Neural cell (in vitro differentiated cells): ENCODE measurements around the gene SLC5A5.

ENCODE experiments used
- CTCF ChIP-seq: fragments of 450-650 bp; IDR thresholded peaks from 2 replicates; pipeline ENCODE4 v1.5.1; 2014; ENCODE audit warnings: antibody characterized with exemption, mild to moderate bottlenecking, moderate library complexity; ENCODE audit not compliant: poor library complexity, severe bottlenecking
- EP300 ChIP-seq: fragments of 450-650 bp; conservative IDR thresholded peaks from 2 replicates; pipeline ENCODE4 v1.6.1; 2014; ENCODE audit warnings: antibody characterized with exemption, mild to moderate bottlenecking, moderate library complexity; ENCODE audit not compliant: poor library complexity, severe bottlenecking
- EZH2 ChIP-seq: fragments of 200-600, 300-800 bp; shearing (Covaris generic), sonication (generic); IDR thresholded peaks from 2 replicates; pipeline ENCODE4 v1.6.1; 2014; ENCODE audit warnings: antibody characterized with exemption, low read length, borderline replicate concordance, mild to moderate bottlenecking; ENCODE audit not compliant: insufficient read depth, poor library complexity, severe bottlenecking
- POLR2AphosphoS5 ChIP-seq: IDR thresholded peaks from 2 replicates; pipeline ENCODE4 v1.6.1; 2012
- RAD21 ChIP-seq: fragments of 450-650 bp; conservative IDR thresholded peaks from 2 replicates; pipeline ENCODE4 v1.6.1; 2014; ENCODE audit warnings: antibody characterized with exemption, mild to moderate bottlenecking, moderate library complexity
- TAF1 ChIP-seq: IDR thresholded peaks from 2 replicates; pipeline ENCODE4 v1.6.1; 2012; ENCODE audit warnings: low read depth
- TF ChIP-seq, protein P1 (sequence below): IDR thresholded peaks from 2 replicates; pipeline ENCODE4 v1.6.1; 2012; ENCODE audit warnings: borderline replicate concordance

DNA sequence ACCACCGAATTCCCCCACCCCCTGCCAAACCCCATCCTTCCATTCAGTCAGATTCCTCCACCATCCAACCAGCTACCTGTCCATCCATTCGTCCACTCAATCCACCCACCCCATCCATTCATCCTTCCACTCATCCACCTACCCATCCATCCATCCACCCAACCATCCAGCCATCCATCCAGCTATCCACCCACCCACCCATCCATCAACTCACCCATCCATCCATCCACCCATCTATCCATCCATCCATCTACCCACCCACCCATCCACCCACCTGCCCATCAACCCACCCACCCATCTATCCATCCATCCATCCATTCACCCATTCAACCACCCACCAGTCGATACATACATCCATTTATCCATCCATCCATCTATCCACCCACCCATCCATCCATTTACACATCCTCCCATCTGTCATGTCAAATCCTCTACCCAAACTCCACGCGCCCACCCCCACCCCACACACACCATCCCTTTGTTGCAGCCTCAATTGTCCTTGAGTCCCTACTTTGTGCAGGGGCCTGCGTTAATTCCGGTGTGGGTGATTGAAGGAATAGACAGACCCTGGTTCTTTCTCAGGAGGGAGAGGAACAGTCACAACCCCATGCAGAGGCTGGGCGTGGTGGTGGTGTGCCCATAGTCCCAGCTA is 5.3 kb upstream of the SLC5A5 start:
- no peak for TF ChIP-seq CTCF
- TF ChIP-seq POLR2AphosphoS5 = no peak
- TF ChIP-seq, protein P1, sequence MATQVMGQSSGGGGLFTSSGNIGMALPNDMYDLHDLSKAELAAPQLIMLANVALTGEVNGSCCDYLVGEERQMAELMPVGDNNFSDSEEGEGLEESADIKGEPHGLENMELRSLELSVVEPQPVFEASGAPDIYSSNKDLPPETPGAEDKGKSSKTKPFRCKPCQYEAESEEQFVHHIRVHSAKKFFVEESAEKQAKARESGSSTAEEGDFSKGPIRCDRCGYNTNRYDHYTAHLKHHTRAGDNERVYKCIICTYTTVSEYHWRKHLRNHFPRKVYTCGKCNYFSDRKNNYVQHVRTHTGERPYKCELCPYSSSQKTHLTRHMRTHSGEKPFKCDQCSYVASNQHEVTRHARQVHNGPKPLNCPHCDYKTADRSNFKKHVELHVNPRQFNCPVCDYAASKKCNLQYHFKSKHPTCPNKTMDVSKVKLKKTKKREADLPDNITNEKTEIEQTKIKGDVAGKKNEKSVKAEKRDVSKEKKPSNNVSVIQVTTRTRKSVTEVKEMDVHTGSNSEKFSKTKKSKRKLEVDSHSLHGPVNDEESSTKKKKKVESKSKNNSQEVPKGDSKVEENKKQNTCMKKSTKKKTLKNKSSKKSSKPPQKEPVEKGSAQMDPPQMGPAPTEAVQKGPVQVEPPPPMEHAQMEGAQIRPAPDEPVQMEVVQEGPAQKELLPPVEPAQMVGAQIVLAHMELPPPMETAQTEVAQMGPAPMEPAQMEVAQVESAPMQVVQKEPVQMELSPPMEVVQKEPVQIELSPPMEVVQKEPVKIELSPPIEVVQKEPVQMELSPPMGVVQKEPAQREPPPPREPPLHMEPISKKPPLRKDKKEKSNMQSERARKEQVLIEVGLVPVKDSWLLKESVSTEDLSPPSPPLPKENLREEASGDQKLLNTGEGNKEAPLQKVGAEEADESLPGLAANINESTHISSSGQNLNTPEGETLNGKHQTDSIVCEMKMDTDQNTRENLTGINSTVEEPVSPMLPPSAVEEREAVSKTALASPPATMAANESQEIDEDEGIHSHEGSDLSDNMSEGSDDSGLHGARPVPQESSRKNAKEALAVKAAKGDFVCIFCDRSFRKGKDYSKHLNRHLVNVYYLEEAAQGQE = no peak
- no peak for TF ChIP-seq TAF1
- TF ChIP-seq EZH2 = no peak
- no peak for TF ChIP-seq EP300
- no peak for TF ChIP-seq RAD21
